Left renal cortex interstitium (tissue), 4 donors: ENCODE results near the gene RNF125. TPM values are rescaled to one million over a fixed set of nuclear protein-coding genes. Genes with fewer than 3 reads are reported as not detected.

ENCODE experiments used
- polyA plus RNA-seq, 4 donors: library from polyadenylated mRNA; unstranded; fragments of 120-200 nt; gene quantifications; one replicate each; pipeline ENCODE4 v1.2.1, GENCODE V29; 2013; ENCODE audit not compliant: insufficient read length in 4 of 4

The RNF125 gene
- polyA plus RNA-seq, 4 donors: 1.9 to 3.3 (median 2.6) TPM

Other genes starting within 250 kb of the RNF125 start
- gene TRAPPC8, start 75.7 kb upstream of the RNF125 start, polyA plus RNA-seq: 10 to 100 TPM; 46.6 to 64.1 (median 59.3) TPM
- 10 to 100 TPM; 49.5 to 63.0 (median 58.3) TPM for gene RNF138, start 73.0 kb downstream of the RNF125 start, polyA plus RNA-seq
- gene MEP1B, start 171.2 kb downstream of the RNF125 start, polyA plus RNA-seq: under 1 TPM in 3 of 4 donors, not detected in 1; 0.14 to 0.20 (median 0.20) TPM